HepG2 (cell line): Measurements from ENCODE around the gene COL2A1. TPM values are rescaled to one million over a fixed set of nuclear protein-coding genes. Genes with fewer than 3 reads are reported as not detected.

Source experiments
- ATAC-seq: fragments of 200-7000 bp; cut with Tn5 transposase; 3 replicates; pipeline ENCODE4 v1.9.1; 2020; ENCODE audit warnings: mild to moderate bottlenecking, moderate library complexity
- BruUV-seq: library from RNA; stranded (reverse); fragments of 400-500 nt; replicated peaks from 2 replicates; lab custom pipeline; 2021; lab: Mats Ljungman, UMichigan
- CTCF ChIA-PET: fragments of 300-600 bp; formaldehyde crosslinking; extraction: SDS; loops from one replicate; lab custom pipeline; 2021; ENCODE audit warnings: low total read pairs, inconsistent platforms, low intra/inter-chr PET ratio; lab: Yijun Ruan, JAX
- POLR2A ChIA-PET: fragments of 350-600 bp; sonication (Branson Sonifier 250); formaldehyde crosslinking; loops from one replicate; lab custom pipeline; 2020; ENCODE audit warnings: antibody characterized with exemption, inconsistent platforms; lab: Yijun Ruan, JAX
- DNase-seq: peaks from one replicate; pipeline ENCODE4 v3.0.0-alpha.2; 2015; ENCODE audit warnings: low spot score
- FAIRE-seq: peaks from 3 replicates; lab custom pipeline; 2011; peaks lifted over from hg19 to GRCh38; lab: Jason Lieb, UNC
- H2AFZ ChIP-seq: one replicate; pipeline ENCODE4 v1.6.1; 2011; ENCODE audit warnings: low read length, inconsistent platforms
- H3K27ac ChIP-seq: fragments of 300-600 bp; 3 replicates; pipeline ENCODE4 v1.8.0; 2011; ENCODE audit warnings: mixed run types, mild to moderate bottlenecking, mixed read lengths, low read length, inconsistent platforms; ENCODE audit not compliant: insufficient read depth; ENCODE audit errors: extremely low read length
- H3K27me3 ChIP-seq, 2 experiments: fragments of 200-600 bp in 1 of 2; 2 replicates in 1 of 2; 3 replicates in 1 of 2; pipeline versions ENCODE4 v1.6.0 to v1.8.0; 2011; ENCODE audit warnings: low read length in 2 of 2, mild to moderate bottlenecking in 2 of 2, moderate library complexity in 2 of 2, inconsistent platforms in 1 of 2; ENCODE audit not compliant: insufficient read depth in 2 of 2, control insufficient read depth in 1 of 2
- H3K36me3 ChIP-seq, 2 experiments: fragments of 200-600 bp in 1 of 2; replicated peaks in 1 of 2; 2 replicates in 1 of 2; 3 replicates in 1 of 2; pipeline versions ENCODE4 v1.5.1 to v1.8.0; 2011; ENCODE audit warnings: low read length in 2 of 2, inconsistent platforms in 1 of 2; ENCODE audit not compliant: insufficient read depth in 2 of 2, control insufficient read depth in 1 of 2
- H3K4me1 ChIP-seq: 2 replicates; pipeline ENCODE4 v1.5.1; 2012; ENCODE audit warnings: low read length, inconsistent platforms; ENCODE audit not compliant: insufficient read depth
- H3K4me2 ChIP-seq: 2 replicates; pipeline ENCODE4 v1.6.0; 2011; ENCODE audit warnings: low read depth, low read length, inconsistent platforms
- H3K4me3 ChIP-seq, 3 experiments: fragments of 200-600 bp in 1 of 3; sonication (generic), shearing (Covaris generic) in 1 of 3; replicated peaks in 1 of 3; 2 replicates each; pipeline ENCODE4 v1.5.1; 2011 to 2016; ENCODE audit warnings: low read length in 3 of 3, inconsistent platforms in 2 of 3, low read depth in 2 of 3, mild to moderate bottlenecking in 2 of 3, control low read depth in 1 of 3, mixed read lengths in 1 of 3; ENCODE audit not compliant: insufficient read depth in 1 of 3
- H3K79me2 ChIP-seq: one replicate; pipeline ENCODE4 v1.6.1; 2011; ENCODE audit warnings: low read length, inconsistent platforms; ENCODE audit not compliant: insufficient read depth
- H3K9ac ChIP-seq: 2 replicates; pipeline ENCODE4 v1.6.0; 2011; ENCODE audit warnings: mild to moderate bottlenecking, low read depth, low read length, inconsistent platforms; ENCODE audit not compliant: insufficient read depth
- H3K9me3 ChIP-seq: 2 replicates; pipeline ENCODE4 v1.5.1; 2012; ENCODE audit warnings: mild to moderate bottlenecking, low read length
- H4K20me1 ChIP-seq: 2 replicates; pipeline ENCODE4 v1.6.0; 2011; ENCODE audit warnings: inconsistent platforms, mild to moderate bottlenecking, low read length, moderate library complexity; ENCODE audit not compliant: insufficient read depth
- CENPX ChIP-seq: sonication (generic); formaldehyde crosslinking; IDR thresholded peaks from 2 replicates; pipeline ENCODE4 v1.9.0; 2021; ENCODE audit warnings: mild to moderate bottlenecking, missing genetic modification reagents, moderate library complexity
- ELF4 ChIP-seq: sonication (generic); formaldehyde crosslinking; IDR thresholded peaks from 2 replicates; pipeline ENCODE4 v1.5.0; 2020; ENCODE audit warnings: missing genetic modification reagents, mild to moderate bottlenecking, moderate library complexity, borderline replicate concordance
- GATAD1 ChIP-seq: IDR thresholded peaks from 2 replicates; pipeline ENCODE4 v1.6.1; 2016; ENCODE audit warnings: missing genetic modification reagents, missing compliant biosample characterization
- KMT2B ChIP-seq: IDR thresholded peaks from 2 replicates; pipeline ENCODE4 v1.6.1; 2016; ENCODE audit warnings: missing genetic modification reagents, missing compliant biosample characterization
- MAFK ChIP-seq, 2 experiments: IDR thresholded peaks in 1 of 2; conservative IDR thresholded peaks in 1 of 2; 2 replicates each; pipeline ENCODE4 v1.6.1; 2011; ENCODE audit warnings: improper control_type of control experiment in 2 of 2, low read length in 2 of 2
- PBX2 ChIP-seq: IDR thresholded peaks from 2 replicates; pipeline ENCODE4 v1.6.1; 2016; ENCODE audit warnings: control low read depth
- SP2 ChIP-seq: sonication (generic); formaldehyde crosslinking; IDR thresholded peaks from 2 replicates; pipeline ENCODE4 v1.5.1; 2020; ENCODE audit warnings: mild to moderate bottlenecking, missing genetic modification reagents
- ZBTB20 ChIP-seq: sonication (generic); formaldehyde crosslinking; IDR thresholded peaks from 2 replicates; pipeline ENCODE4 v1.8.1; 2023; ENCODE audit warnings: missing genetic modification reagents, low read depth, mild to moderate bottlenecking, borderline replicate concordance
- ZMAT3 ChIP-seq: sonication (generic); formaldehyde crosslinking; conservative IDR thresholded peaks from 2 replicates; pipeline ENCODE4 v1.7.0; 2021; ENCODE audit warnings: missing genetic modification reagents
- ZZZ3 ChIP-seq: sonication (generic); formaldehyde crosslinking; IDR thresholded peaks from 2 replicates; pipeline ENCODE4 v1.4.0; 2020; ENCODE audit warnings: missing genetic modification reagents, mild to moderate bottlenecking, borderline replicate concordance
- WGBS: methylation state at CpG from one replicate; pipeline ENCODE4 v1.1.6; 2017; ENCODE audit warnings: low lambda C conversion rate; 5-methylcytosine and 5-hydroxymethylcytosine counted together
- in situ Hi-C: cut with HindIII; loops from 2 replicates; pipeline ENCODE4 v1.10.0; 2017; ENCODE audit warnings: low pct_unique_long_range_greater_than_20kb; ENCODE audit not compliant: extremely low pct_ligation_motif_present
- intact Hi-C: fragments of 100-400 bp; cut with micrococcal nuclease; formaldehyde crosslinking; loops from one replicate; pipeline ENCODE4 v1.10.0; 2022; ENCODE audit not compliant: unreplicated experiment
- polyA plus RNA-seq, 8 experiments: library from polyadenylated mRNA; depleted of rRNA in 3 of 8; stranded (reverse) in 7 of 8; unstranded in 1 of 8; fragments of >200 nt; fragmentation: Illumina TruSeq in 4 of 8; extraction: Trizol in 4 of 8; gene quantifications; 2 replicates each; pipeline versions ENCODE4 v1.2.1 to v1.2.3, GENCODE V29; 2011 to 2016; ENCODE audit warnings: low read depth in 4 of 8, missing spikeins in 1 of 8, mixed read lengths in 1 of 8; ENCODE audit not compliant: insufficient read depth in 1 of 8
- total RNA-seq, 5 experiments: library from RNA; depleted of rRNA; stranded (reverse); fragments of >200 nt; fragmentation: Illumina TruSeq; extraction: Trizol; gene quantifications; 2 replicates each; pipeline ENCODE4 v1.2.3, GENCODE V29; 2016; ENCODE audit warnings: low read depth in 1 of 5

COL2A1 gene
- total and polyA plus RNA-seq, 2 of the 13 experiments (the other 11 are each of a cell fraction or from before 2014, with no cell fraction given), result 7.4 to 38.3 TPM

- TF ChIP-seq GATAD1 (CRISPR knock-in tag) (no peak), ZZZ3 (CRISPR knock-in tag) (no peak), ZMAT3 (no peak), MAFK (conservative IDR thresholded peaks at IDR 0.05 in 1 of 2, IDR thresholded peaks at IDR 0.05 in 1 of 2; ENCODE audit: low read length in 2 of 2) (no peak)
Observed at GRCh38 chr12:47983541-47984115, 20.6 kb downstream of the COL2A1 start (continued).

- H3K9me3 ChIP-seq, result no peaks in the 10 kb centered on the region
- TF ChIP-seq SP2 (CRISPR knock-in tag) (no peak), CENPX (CRISPR knock-in tag) (no peak), PBX2 (CRISPR knock-in tag) (no peak), KMT2B (no peak), ZBTB20 (CRISPR knock-in tag) (no peak), ELF4 (CRISPR knock-in tag) (no peak)
- POLR2A ChIA-PET, result no interaction called here
- H3K4me3 ChIP-seq, result no peak overlapping the region
- BruUV-seq, result no TSS peak
- no peaks in the 10 kb centered on the region for H3K79me2 ChIP-seq
- peaks cover 0 to 4% of the 10 kb centered on the region in 2 experiments; a peak in 1 of 5 replicates for H3K27me3 ChIP-seq
- peaks cover 13% of the 10 kb centered on the region for H3K4me1 ChIP-seq
- no peaks in the 10 kb centered on the region for H3K36me3 ChIP-seq
- H3K9ac ChIP-seq, result no peak overlapping the region
- WGBS, result 60% methylated on average over 11 of the region's 11 CpGs
- H3K4me2 ChIP-seq, result no peak overlapping the region
- H3K27ac ChIP-seq, result no peak overlapping the region
- intact Hi-C loops (no loop called here), in situ Hi-C loops (no loop called here)
- H4K20me1 ChIP-seq, result no peaks in the 10 kb centered on the region
- no peak overlapping the region for H2AFZ ChIP-seq
- DNase-seq, result no peak
- CTCF ChIA-PET, result no interaction called here
- no peak for ATAC-seq
- no peak for FAIRE-seq
Observed at GRCh38 chr12:47982770-47983169, 21.5 kb downstream of the COL2A1 start.
